Psoas muscle (tissue), 8 donors: ENCODE measurements around the gene FAT3. TPM values are rescaled to one million over a fixed set of nuclear protein-coding genes. Genes with fewer than 3 reads are reported as not detected.

Experiments
- ATAC-seq, 4 donors: fragments of 200-7000 bp; cut with Tn5 transposase; one replicate each; pipeline ENCODE4 v1.9.1; 2020; ENCODE audit warnings: moderate library complexity in 3 of 4, mild to moderate bottlenecking in 2 of 4
- DNase-seq, 2 donors: peaks; one replicate each; pipeline ENCODE4 v3.0.0-alpha.2; 2020
- H3K27ac ChIP-seq: fragments of 200-600 bp; one replicate; pipeline ENCODE4 v1.8.0; 2022
- H3K27me3 ChIP-seq, 3 donors: fragments of 200-600 bp in 1 of 3; one replicate each; pipeline versions ENCODE4 v1.6.1 to v1.8.0; 2013 to 2022; ENCODE audit warnings: low read length in 2 of 3, mild to moderate bottlenecking in 2 of 3, moderate library complexity in 1 of 3; ENCODE audit not compliant: insufficient read depth in 3 of 3
- H3K36me3 ChIP-seq, 2 donors: fragments of 200-600 bp in 1 of 2; one replicate each; pipeline versions ENCODE4 v1.6.1 to v1.8.0; 2013 to 2022; ENCODE audit warnings: low read depth in 1 of 2, mild to moderate bottlenecking in 1 of 2, moderate library complexity in 1 of 2; ENCODE audit not compliant: insufficient read depth in 1 of 2
- H3K4me1 ChIP-seq: fragments of 200-600 bp; one replicate; pipeline ENCODE4 v1.8.0; 2022
- H3K4me3 ChIP-seq: fragments of 200-600 bp; one replicate; pipeline ENCODE4 v1.8.0; 2022; ENCODE audit warnings: mild to moderate bottlenecking
- H3K9me3 ChIP-seq: fragments of 200-600 bp; one replicate; pipeline ENCODE4 v1.8.0; 2022
- CTCF ChIP-seq: fragments of 200-600 bp; IDR thresholded peaks from one replicate; pipeline ENCODE4 v1.8.0; 2022; ENCODE audit warnings: antibody characterized with exemption
- WGBS, 3 donors: extraction: QIAGEN DNeasy Blood & Tissue Kit; methylation state at CpG; one replicate each; pipeline versions ENCODE4 v1.1.6 to v1.1.7; 2013; 5-methylcytosine and 5-hydroxymethylcytosine counted together
- intact Hi-C, 2 donors: fragments of 100-400 bp; cut with DNase I; formaldehyde crosslinking; loops; one replicate each; pipeline versions ENCODE4 v1.11.0 to v1.14.2; 2022
- long read RNA-seq, 2 donors: library from polyadenylated mRNA; unstranded; transcript quantifications; one replicate each; pipeline ENCODE4 v2.0.0, GENCODE V29; 2021
- polyA plus RNA-seq, 3 donors: library from polyadenylated mRNA; stranded (reverse); fragments of 200-250 nt; gene quantifications; one replicate each; pipeline ENCODE4 v1.2.3, GENCODE V29; 2013
- total RNA-seq, 4 donors: library from RNA; stranded (reverse); fragmentation: NEBNext Ultra II Directional in 2 of 4; extraction: Animal tissue kit (Norgen Biotek cat#: 25700) in 2 of 4; gene quantifications; one replicate each; pipeline versions ENCODE4 v1.2.1 to v1.2.4, GENCODE V29; 2021 to 2023
- donor health status: healthy with polysubstance abuse.
- donor health status: DM: no; HTN: no; CAD: no; lungs with moderate emphysema.
- donor health status: Bipolar disorder and iron deficiency.
- donor health status: healthy.
- donor health status: DM: yes; HTN: yes; CAD: no.
- donor health status: DM: no; HTN: no; CAD: no.
- donor health status: DM: no; HTN: no; CAD: no.
- donor health status: DM: yes; HTN: yes; CAD: no.

The FAT3 gene
- total RNA-seq (under 1 TPM; 0.08 to 0.92 (median 0.31) TPM), polyA plus RNA-seq (under 1 TPM; 0.01 to 0.04 (median 0.01) TPM)
- long read RNA-seq, donor 1 = 0 reads
- long read RNA-seq, donor 2 = 0 reads

GRCh38 chr11:92224407-92225124 lies at the start of gene FAT3:
FAT3 (plus strand) TSS chr11:92224818; CDS start chr11:92352113, 127,295 bp downstream.
- Histone ChIP-seq H3K4me1 (peaks cover 4% of the 10 kb centered on the region), H3K9me3 (no peaks in the 10 kb centered on the region), H3K36me3 (no peaks in the 10 kb centered on the region), H3K27me3 (peaks cover 8 to 90% (median 12%) of the 10 kb centered on the region in 3 donors), H3K4me3 (peak within 1 kb of the TSS; percentile 62), H3K27ac (no peak within 1 kb of the TSS)
- DNase-seq (peak; percentile 35 to 60), ATAC-seq (peak; percentile 35 to 73 (median 65))
- 1% methylated on average over 44 to 82 of the region's 82 CpGs for WGBS, 3 donors
- no peak for TF ChIP-seq CTCF
- intact Hi-C loops = no loop called here

GRCh38 chr11:92179017-92179670 lies 45.5 kb upstream of the FAT3 start:
- H3K27me3 ChIP-seq = no peaks in the 10 kb centered on the region
- no peaks in the 10 kb centered on the region for H3K9me3 ChIP-seq
- no peak for DNase-seq
- no peak for TF ChIP-seq CTCF
- no peaks in the 10 kb centered on the region for H3K4me1 ChIP-seq
- H3K4me3 ChIP-seq = no peak overlapping the region
- no peak for ATAC-seq
- no peaks in the 10 kb centered on the region for H3K36me3 ChIP-seq
- H3K27ac ChIP-seq = no peak overlapping the region
- intact Hi-C loops = no loop called here
- 77 to 79% (median 78%) methylated on average over 2 of the region's 2 CpGs for WGBS, 3 donors

- TF ChIP-seq CTCF = no peak
- Histone ChIP-seq H3K27me3 (no peaks in the 10 kb centered on the region), H3K4me3 (no peak overlapping the region), H3K36me3 (no peaks in the 10 kb centered on the region), H3K27ac (no peak overlapping the region), H3K4me1 (no peaks in the 10 kb centered on the region), H3K9me3 (no peaks in the 10 kb centered on the region)
- ATAC-seq (no peak), DNase-seq (no peak)
- intact Hi-C loops = no loop called here
These were observed 44.4 kb upstream of the FAT3 start for GRCh38 chr11:92180226-92180625.

- no peaks in the 10 kb centered on the region for H3K9me3 ChIP-seq
- TF ChIP-seq CTCF = no peak
- WGBS, 3 donors = 38 to 41% (median 40%) methylated on average over 5 of the region's 5 CpGs
- intact Hi-C loops = no loop called here
- no peak for ATAC-seq
- H3K27ac ChIP-seq = no peak overlapping the region
- no peak overlapping the region for H3K4me3 ChIP-seq
- no peak for DNase-seq
- no peaks in the 10 kb centered on the region for H3K27me3 ChIP-seq
- no peaks in the 10 kb centered on the region for H3K36me3 ChIP-seq
- H3K4me1 ChIP-seq = no peaks in the 10 kb centered on the region
These were observed 43.9 kb upstream of the FAT3 start for GRCh38 chr11:92180664-92181251.
